Inflammatory macrophage treated with lipopolysaccharide for 1 hour (primary cell): ENCODE measurements around the gene GARIN5A.

Source experiments
- DNase-seq, 2 donors: peaks; one replicate each; pipeline ENCODE4 v3.0.0-alpha.2; 2020 to 2022

GARIN5A gene

GRCh38 chr19:50432221-50433028 lies 44.2 kb downstream of the GARIN5A start, which contains the start of gene MYBPC2:
MYBPC2 (plus strand) TSS chr19:50432892; CDS start chr19:50432954, 62 bp downstream.
- no peak for DNase-seq

- peak; percentile 59 to 93 for DNase-seq
Measured at GRCh38 chr19:50431343-50432220, 45.1 kb downstream of the GARIN5A start.

DNA sequence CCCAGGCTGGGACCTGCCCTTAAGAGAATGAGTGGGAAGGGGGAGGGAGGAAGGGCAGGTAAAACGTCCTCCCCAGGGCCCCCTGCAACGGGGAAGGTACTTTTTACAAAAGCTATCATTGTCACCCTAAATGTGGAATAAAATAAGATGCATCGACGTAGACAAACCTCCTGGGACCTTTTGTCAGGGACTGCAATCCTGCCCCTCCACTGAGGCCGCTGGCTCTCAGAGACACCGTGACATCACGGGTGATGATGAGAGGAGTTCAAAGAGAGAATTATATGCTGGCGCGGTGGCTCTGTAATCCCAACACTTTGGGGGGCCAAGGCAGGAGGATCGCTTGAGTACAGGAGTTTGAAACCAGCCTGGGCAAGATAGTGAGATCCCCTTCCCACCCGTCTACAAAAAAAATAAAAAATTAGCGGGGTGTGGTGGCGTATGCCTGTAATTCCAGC lies 45.7 kb downstream of the GARIN5A start:
- DNase-seq, result no peak

DNA sequence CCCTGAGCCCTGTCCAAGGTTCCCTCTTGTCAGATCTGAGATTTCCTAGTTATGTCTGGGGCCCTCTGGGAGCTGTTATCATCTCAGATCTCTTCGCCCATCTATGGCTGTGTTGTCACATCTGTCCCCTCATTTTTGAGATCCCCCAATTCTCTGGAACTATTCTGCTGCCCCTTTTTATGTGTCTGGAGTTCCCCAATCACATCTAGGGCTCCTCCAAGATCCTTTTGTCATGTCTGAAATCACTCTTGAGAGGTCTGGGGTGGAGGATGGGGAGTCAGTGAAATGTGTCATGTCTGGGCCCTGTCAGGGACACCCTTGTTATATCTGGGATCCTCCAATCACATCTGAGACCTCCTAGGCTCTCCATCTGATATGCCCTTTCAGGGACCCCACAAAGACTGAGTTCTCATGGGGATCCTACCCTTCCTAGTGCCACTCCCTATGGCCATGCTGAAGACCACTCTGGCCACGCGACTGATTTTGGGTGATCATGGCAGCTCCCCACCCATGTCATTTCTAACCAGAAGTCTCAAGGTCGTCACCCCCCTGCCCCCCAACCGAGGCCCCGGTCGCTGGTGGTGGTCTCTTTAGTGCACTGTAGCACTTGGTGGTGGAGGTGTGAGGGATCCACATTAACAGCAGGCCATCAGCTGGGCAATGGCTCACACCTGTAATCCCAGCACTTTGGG lies 47.7 kb downstream of the GARIN5A start:
- no peak for DNase-seq

- DNase-seq, result peak; percentile 83 to 84
Measured at GRCh38 chr19:50427997-50428425, 48.6 kb downstream of the GARIN5A start.

DNA sequence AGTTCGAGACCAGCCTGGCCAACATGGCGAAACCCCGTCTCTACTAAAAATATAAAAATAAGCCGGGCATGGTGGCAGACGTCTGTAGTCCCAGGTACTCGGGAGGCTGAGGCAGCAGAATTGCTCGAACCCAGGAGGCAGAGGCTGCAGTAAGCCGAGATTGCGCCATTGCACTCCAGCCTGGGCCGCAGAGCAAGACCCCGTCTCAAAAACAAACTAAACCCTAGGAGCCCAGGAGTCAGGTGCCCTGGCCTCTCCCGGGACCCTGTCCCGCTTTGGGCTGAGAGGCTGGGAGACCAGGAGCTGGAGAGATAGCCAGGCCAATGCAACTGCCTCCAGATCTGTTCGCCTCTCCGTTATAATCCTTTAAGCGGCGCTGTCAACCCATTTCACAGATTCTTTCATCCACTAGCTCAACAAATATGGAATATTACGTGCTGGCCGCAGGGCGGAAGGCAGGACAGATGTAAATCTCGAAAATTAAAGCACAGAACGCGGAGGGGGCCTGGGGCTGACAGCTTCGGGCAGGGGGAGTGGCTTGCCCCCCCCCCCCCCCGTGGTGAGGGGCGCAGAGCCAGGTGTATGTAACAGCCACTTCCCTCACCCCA lies 49.2 kb downstream of the GARIN5A start:
- no peak for DNase-seq

- no peak for DNase-seq
Measured at GRCh38 chr19:50425581-50425980, 51.1 kb downstream of the GARIN5A start.

GRCh38 chr19:50423279-50424113 lies 53.2 kb downstream of the GARIN5A start:
- DNase-seq, result no peak

GRCh38 chr19:50422397-50423278 lies 54.0 kb downstream of the GARIN5A start:
- DNase-seq, result no peak

- DNase-seq, result no peak
Measured at GRCh38 chr19:50420808-50421207, 55.8 kb downstream of the GARIN5A start.

- DNase-seq, result no peak
Measured at GRCh38 chr19:50420127-50420526, 56.5 kb downstream of the GARIN5A start.

- DNase-seq, result no peak
Measured at GRCh38 chr19:50419580-50420035, 57.0 kb downstream of the GARIN5A start.

- DNase-seq, result no peak
Measured at GRCh38 chr19:50419022-50419579, 57.5 kb downstream of the GARIN5A start.

DNA sequence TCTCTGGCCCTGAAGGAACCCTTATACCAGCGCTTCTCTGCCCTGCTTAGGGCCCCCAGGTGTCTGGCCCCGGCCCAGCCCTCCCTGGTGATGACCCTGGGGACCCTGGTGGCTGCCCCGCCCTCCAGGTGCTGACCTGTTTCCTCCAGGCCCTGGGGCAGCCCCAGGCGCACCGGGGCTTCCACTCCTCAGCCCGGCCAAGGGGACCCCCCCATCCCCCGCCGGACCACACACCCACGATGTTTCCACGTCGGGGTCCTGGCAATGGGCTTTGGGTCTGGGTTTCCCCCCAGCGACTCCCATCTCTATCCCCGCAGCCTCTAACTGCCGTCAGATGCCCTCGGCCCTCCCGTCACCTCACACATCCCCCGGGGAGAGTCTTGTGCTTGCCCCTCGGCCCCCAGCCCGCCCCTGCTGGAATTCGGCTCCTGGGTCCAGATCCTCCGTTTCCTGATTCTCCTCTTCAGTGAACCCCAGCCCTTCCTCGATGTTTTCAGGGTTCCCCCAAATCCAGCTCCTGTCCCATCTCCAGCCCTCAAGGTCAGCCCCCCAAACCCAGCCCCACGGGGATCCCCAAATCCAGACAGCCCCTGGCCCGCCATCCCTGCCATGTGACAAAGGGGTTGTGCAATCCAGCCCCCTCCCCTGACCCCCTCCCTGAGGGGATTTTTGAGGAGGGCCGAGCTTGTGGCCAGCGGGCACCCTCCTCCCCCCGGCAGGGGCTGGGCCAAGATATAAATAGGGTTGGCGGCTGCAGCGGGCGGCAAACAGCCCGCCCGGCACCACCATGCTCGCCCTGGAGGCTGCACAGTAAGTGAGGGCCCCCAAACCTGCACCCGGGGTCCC lies 58.2 kb downstream of the GARIN5A start, which contains the start of gene SPIB:
TSS of gene SPIB (plus strand) at position 763 of the 846 bp plus-strand sequence. CDS start at position 788, 25 bp downstream.
- no peak for DNase-seq

- no peak for DNase-seq
Measured at GRCh38 chr19:50417111-50418081, 59.3 kb downstream of the GARIN5A start.
